CD4-positive, alpha-beta T cell (primary cell): Measurements from ENCODE around the gene PIAS1. TPM values are rescaled to one million over a fixed set of nuclear protein-coding genes. Genes with fewer than 3 reads are reported as not detected.

Experiments used
- ATAC-seq: fragments of 200-7000 bp; cut with Tn5 transposase; one replicate; pipeline ENCODE4 v1.10.0; 2022; ENCODE audit warnings: mild to moderate bottlenecking; ENCODE audit not compliant: poor library complexity
- CTCF ChIA-PET: fragments of 350-600 bp; sonication (Branson Sonifier 250); formaldehyde crosslinking; loops from one replicate; lab custom pipeline; 2021; ENCODE audit warnings: antibody characterized with exemption, inconsistent platforms; lab: Charles Lee
- POLR2A ChIA-PET: fragments of 350-600 bp; sonication (Branson Sonifier 250); formaldehyde crosslinking; loops from one replicate; lab custom pipeline; 2021; ENCODE audit warnings: antibody characterized with exemption, inconsistent platforms; lab: Charles Lee
- DNase-seq, 14 experiments: peaks; one replicate each; pipeline ENCODE4 v3.0.0-alpha.2; 2013 to 2020; ENCODE audit warnings: mixed read lengths in 2 of 14
- H3K27ac ChIP-seq, 2 donors: one replicate each; pipeline versions ENCODE4 v1.5.1 to v1.7.0; 2013; ENCODE audit warnings: low read length in 2 of 2, low read depth in 1 of 2, mild to moderate bottlenecking in 1 of 2
- H3K27me3 ChIP-seq, 2 experiments: 1 replicate in 1 of 2; 2 replicates in 1 of 2; pipeline versions ENCODE4 v1.6.1 to v1.7.0; 2013; ENCODE audit warnings: low read length in 2 of 2, control low read depth in 1 of 2, mild to moderate bottlenecking in 1 of 2, moderate library complexity in 1 of 2; ENCODE audit not compliant: insufficient read depth in 2 of 2, control insufficient read depth in 1 of 2
- H3K36me3 ChIP-seq: one replicate; pipeline ENCODE4 v1.6.1; 2013; ENCODE audit warnings: low read length, control low read depth; ENCODE audit not compliant: insufficient read depth
- H3K4me1 ChIP-seq: one replicate; pipeline ENCODE4 v1.6.1; 2013; ENCODE audit warnings: low read length, control low read depth; ENCODE audit not compliant: insufficient read depth
- H3K4me3 ChIP-seq: one replicate; pipeline ENCODE4 v1.5.1; 2013; ENCODE audit warnings: mild to moderate bottlenecking, low read length, moderate library complexity
- H3K9me3 ChIP-seq, 2 experiments: 1 replicate in 1 of 2; 2 replicates in 1 of 2; pipeline versions ENCODE4 v1.6.1 to v1.7.0; 2013; ENCODE audit warnings: low read length in 2 of 2, mild to moderate bottlenecking in 2 of 2, control low read depth in 1 of 2, moderate library complexity in 1 of 2; ENCODE audit not compliant: control insufficient read depth in 1 of 2, insufficient read depth in 1 of 2
- H3K27ac Mint-ChIP-seq: one replicate; pipeline ENCODE4 v1.8.0; 2020; ENCODE audit warnings: mixed read lengths
- H3K27me3 Mint-ChIP-seq: one replicate; pipeline ENCODE4 v1.8.0; 2021; ENCODE audit warnings: mixed read lengths
- H3K36me3 Mint-ChIP-seq: one replicate; pipeline ENCODE4 v1.8.0; 2021; ENCODE audit warnings: low read depth, mixed read lengths
- H3K4me1 Mint-ChIP-seq: one replicate; pipeline ENCODE4 v1.8.0; 2021; ENCODE audit warnings: low read depth, mixed read lengths
- H3K4me3 Mint-ChIP-seq: one replicate; pipeline ENCODE4 v1.8.0; 2020; ENCODE audit warnings: mild to moderate bottlenecking, mixed read lengths
- H3K9me3 Mint-ChIP-seq: one replicate; pipeline ENCODE4 v1.8.0; 2020; ENCODE audit warnings: mixed read lengths
- CTCF ChIP-seq: fragments of 200-600 bp; IDR thresholded peaks from one replicate; pipeline ENCODE4 v1.8.0; 2022; ENCODE audit warnings: antibody characterized with exemption, mild to moderate bottlenecking
- intact Hi-C, 2 experiments: fragments of 100-400 bp; cut with DNase I in 1 of 2; cut with micrococcal nuclease in 1 of 2; formaldehyde crosslinking; loops; one replicate each; pipeline versions ENCODE4 v1.15.1 to v1.9.0; 2023 to 2025; cut with DNase I, micrococcal nuclease
- total RNA-seq, 174 experiments: library from RNA in 2 of 174; stranded (reverse) in 2 of 174; gene quantifications; one replicate each; pipeline ENCODE4 v1.2.3 and lab custom pipeline; 2021 to 2026

Gene PIAS1
- total RNA-seq, 2 experiments from 2014 or later, result 73.1 to 74.8 TPM

GRCh38 chr15:68196445-68197169, 142.5 kb downstream of the PIAS1 start:
- H3K36me3 ChIP-seq, result peaks cover 19% of the 10 kb centered on the region
- POLR2A ChIA-PET, result no interaction called here
- no peak for DNase-seq
- no peak for TF ChIP-seq CTCF
- H3K36me3 Mint-ChIP-seq, result peaks cover 25% of the 10 kb centered on the region
- intact Hi-C loops, result no loop called here
- CTCF ChIA-PET, result no interaction called here
- no peaks in the 10 kb centered on the region for H3K4me1 Mint-ChIP-seq
- H3K4me1 ChIP-seq, result no peaks in the 10 kb centered on the region
- no peaks in the 10 kb centered on the region for H3K27me3 Mint-ChIP-seq
- H3K27ac Mint-ChIP-seq, result no peak overlapping the region
- H3K4me3 ChIP-seq, result no peak overlapping the region
- H3K9me3 ChIP-seq, result no peaks in the 10 kb centered on the region
- H3K4me3 Mint-ChIP-seq, result no peak overlapping the region
- no peak for ATAC-seq
- no peaks in the 10 kb centered on the region for H3K27me3 ChIP-seq
- no peak overlapping the region for H3K27ac ChIP-seq
- H3K9me3 Mint-ChIP-seq, result no peaks in the 10 kb centered on the region

GRCh38 chr15:68197170-68197492, 143.0 kb downstream of the PIAS1 start:
- peaks cover 20% of the 10 kb centered on the region for H3K36me3 Mint-ChIP-seq
- H3K36me3 ChIP-seq, result peaks cover 13% of the 10 kb centered on the region
- H3K27ac ChIP-seq, result no peak overlapping the region
- ATAC-seq, result no peak
- no peak for DNase-seq
- H3K4me1 Mint-ChIP-seq, result no peaks in the 10 kb centered on the region
- intact Hi-C loops, result no loop called here
- no peaks in the 10 kb centered on the region for H3K9me3 Mint-ChIP-seq
- ChIA-PET CTCF (no interaction called here), POLR2A (no interaction called here)
- H3K4me1 ChIP-seq, result no peaks in the 10 kb centered on the region
- H3K9me3 ChIP-seq, result no peaks in the 10 kb centered on the region
- no peak overlapping the region for H3K4me3 ChIP-seq
- H3K4me3 Mint-ChIP-seq, result no peak overlapping the region
- no peak overlapping the region for H3K27ac Mint-ChIP-seq
- H3K27me3 ChIP-seq, result no peaks in the 10 kb centered on the region
- H3K27me3 Mint-ChIP-seq, result no peaks in the 10 kb centered on the region
- no peak for TF ChIP-seq CTCF

- no peaks in the 10 kb centered on the region for H3K4me1 ChIP-seq
- ChIA-PET CTCF (no interaction called here), POLR2A (no interaction called here)
- no peak for DNase-seq
- Mint-ChIP-seq H3K27ac (peak overlapping the region; percentile 17), H3K9me3 (no peaks in the 10 kb centered on the region), H3K36me3 (peaks cover 13% of the 10 kb centered on the region), H3K27me3 (no peaks in the 10 kb centered on the region), H3K4me3 (no peak overlapping the region), H3K4me1 (no peaks in the 10 kb centered on the region)
- H3K36me3 ChIP-seq, result peaks cover 7% of the 10 kb centered on the region
- no peak for ATAC-seq
- no peaks in the 10 kb centered on the region for H3K9me3 ChIP-seq
- TF ChIP-seq CTCF, result no peak
- no peak overlapping the region for H3K4me3 ChIP-seq
- intact Hi-C loops, result no loop called here
- no peaks in the 10 kb centered on the region for H3K27me3 ChIP-seq
- H3K27ac ChIP-seq, result no peak overlapping the region
Observed at GRCh38 chr15:68197661-68198437, 143.7 kb downstream of the PIAS1 start.
